Stimulated activated CD4-positive, alpha-beta T cell treated with anti-CD3 and anti-CD28 coated beads, Interleukin-1b, Interleukin-23, amount 100 ng/mL, for 1 hour (primary cell): ENCODE measurements around the gene FGF12.

Experiments
- DNase-seq, 2 donors: peaks; one replicate each; pipeline ENCODE4 v3.0.0-alpha.2; 2020; ENCODE audit warnings: low read depth in 2 of 2

Gene FGF12

GRCh38 chr3:192121923-192122322, 605.4 kb downstream of the FGF12 start:
- no peak for DNase-seq

DNA sequence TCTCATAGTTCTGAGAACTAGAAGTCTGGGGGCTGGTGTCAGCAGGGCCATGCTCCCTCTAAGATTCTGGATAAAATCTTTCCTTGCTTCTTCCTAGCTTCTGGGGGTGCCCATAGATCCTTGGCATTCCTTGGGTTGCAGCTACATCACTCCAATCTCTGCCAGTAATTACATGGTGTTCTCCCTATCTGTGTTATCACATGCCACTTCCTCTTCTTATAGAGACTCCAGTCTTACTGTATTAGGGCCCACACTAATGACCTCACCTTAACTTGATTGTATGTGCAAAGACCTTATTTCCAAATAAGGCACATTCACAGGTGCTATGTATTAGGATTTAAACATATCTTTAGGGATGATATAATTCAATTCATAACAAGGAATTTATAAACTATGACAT, 618.5 kb downstream of the FGF12 start:
- no peak for DNase-seq

DNA sequence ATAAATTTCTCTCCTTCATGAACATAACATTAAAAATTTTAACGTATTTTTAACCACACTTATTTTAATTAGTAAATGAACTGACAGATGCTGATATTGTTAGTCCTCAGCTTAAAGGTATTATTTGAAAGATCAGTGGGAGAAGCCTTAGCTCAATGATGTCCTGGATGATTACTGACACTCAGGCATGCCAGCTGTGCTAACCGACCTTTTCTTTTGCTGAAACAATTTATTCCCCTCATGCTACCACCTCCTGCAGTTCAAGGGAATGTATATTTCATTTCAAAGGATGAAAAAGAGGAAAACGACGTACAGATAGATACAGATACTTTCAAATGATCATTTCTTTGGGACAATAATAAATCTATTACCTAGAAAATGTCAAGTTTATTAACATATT, 620.8 kb downstream of the FGF12 start:
- no peak for DNase-seq

GRCh38 chr3:192092388-192093005, 634.8 kb downstream of the FGF12 start:
- DNase-seq = no peak

GRCh38 chr3:192091831-192092230, 635.5 kb downstream of the FGF12 start:
- no peak for DNase-seq

GRCh38 chr3:192090586-192090985, 636.8 kb downstream of the FGF12 start:
- DNase-seq = no peak
